HCT116 (cell line): ENCODE data around the gene DRC7. TPM values are rescaled to one million over a fixed set of nuclear protein-coding genes. Genes with fewer than 3 reads are reported as not detected.

Source experiments
- ATAC-seq: fragments of 200-7000 bp; cut with Tn5 transposase; 2 replicates; pipeline ENCODE4 v1.9.1; 2020; ENCODE audit warnings: mild to moderate bottlenecking, moderate library complexity
- BruUV-seq: library from RNA; stranded (reverse); fragments of 400-500 nt; replicated peaks from 2 replicates; lab custom pipeline; 2021; lab: Mats Ljungman, UMichigan
- CTCF ChIA-PET: fragments of 300-600 bp; sonication (Branson Sonifier 250); formaldehyde crosslinking; loops from one replicate; lab custom pipeline; 2021; ENCODE audit warnings: antibody characterized with exemption; lab: Charles Lee
- POLR2A ChIA-PET: fragments of 300-600, 350-600 bp; sonication (Branson Sonifier 250); formaldehyde crosslinking; loops from one replicate; lab custom pipeline; 2021; ENCODE audit warnings: antibody characterized with exemption; lab: Charles Lee
- RAD21 ChIA-PET, 2 experiments: fragments of 300-600 bp; sonication (Branson Sonifier 250); formaldehyde crosslinking; loops; one replicate each; lab custom pipeline; 2023; ENCODE audit warnings: low total read pairs in 2 of 2; ENCODE audit not compliant: uncharacterized antibody in 2 of 2, unreplicated experiment in 2 of 2, low non-redundant PET in 1 of 2; lab: Charles Lee
- DNase-seq: peaks from one replicate; pipeline ENCODE4 v3.0.0-alpha.2; 2010; ENCODE audit warnings: low read depth, low spot score
- H2AFZ ChIP-seq: fragments of 200-600 bp; shearing (Covaris generic), sonication (generic); 2 replicates; pipeline ENCODE4 v1.6.1; 2017; ENCODE audit warnings: low read depth, mixed run types, mixed read lengths, antibody characterized with exemption, low read length; ENCODE audit not compliant: poor library complexity, severe bottlenecking
- H3K27ac ChIP-seq: 2 replicates; pipeline ENCODE4 v1.5.1; 2012; ENCODE audit warnings: low read depth, low read length
- H3K27me3 ChIP-seq: fragments of 200-600 bp; sonication (generic); 2 replicates; pipeline ENCODE4 v1.6.1; 2016; ENCODE audit warnings: mixed run types, low read length, mixed read lengths; ENCODE audit not compliant: insufficient read depth
- H3K36me3 ChIP-seq, 2 experiments: fragments of 200-500 bp in 1 of 2; fragments of 200-600 bp in 1 of 2; sonication (Bioruptor generic) in 1 of 2; sonication (generic) in 1 of 2; 2 replicates each; pipeline versions ENCODE4 v1.5.1 to v1.6.1; 2014 to 2016; ENCODE audit warnings: low read length in 2 of 2, inconsistent platforms in 1 of 2, mixed read lengths in 1 of 2, mixed run types in 1 of 2; ENCODE audit not compliant: insufficient read depth in 2 of 2, control insufficient read depth in 1 of 2
- H3K4me1 ChIP-seq, 2 experiments: fragments of 200-600 bp in 1 of 2; sonication (generic) in 1 of 2; 2 replicates each; pipeline versions ENCODE4 v1.5.1 to v1.6.1; 2012 to 2017; ENCODE audit warnings: low read length in 2 of 2, inconsistent platforms in 1 of 2, mild to moderate bottlenecking in 1 of 2, mixed read lengths in 1 of 2, mixed run types in 1 of 2, moderate library complexity in 1 of 2; ENCODE audit not compliant: insufficient read depth in 2 of 2, control insufficient read depth in 1 of 2
- H3K4me2 ChIP-seq: fragments of 200-600 bp; sonication (generic); 2 replicates; pipeline ENCODE4 v1.6.1; 2017; ENCODE audit warnings: mixed run types, low read length, mixed read lengths
- H3K4me3 ChIP-seq, 2 experiments: fragments of 200-600 bp in 1 of 2; sonication (generic) in 1 of 2; replicated peaks in 1 of 2; 2 replicates each; pipeline ENCODE4 v1.5.1; 2011 to 2016; ENCODE audit warnings: low read length in 2 of 2, control low read depth in 1 of 2, low read depth in 1 of 2, mild to moderate bottlenecking in 1 of 2, mixed read lengths in 1 of 2, mixed run types in 1 of 2
- H3K79me2 ChIP-seq: fragments of 200-600 bp; sonication (generic); 2 replicates; pipeline ENCODE4 v1.6.1; 2017; ENCODE audit warnings: mild to moderate bottlenecking, mixed run types, low read length, moderate library complexity, mixed read lengths; ENCODE audit not compliant: insufficient read depth
- H3K9ac ChIP-seq: fragments of 200-600 bp; sonication (generic); 2 replicates; pipeline ENCODE4 v1.6.1; 2016; ENCODE audit warnings: low read length, mixed read lengths
- H3K9me2 ChIP-seq: fragments of 200-600 bp; sonication (generic), shearing (Covaris generic); 2 replicates; pipeline ENCODE4 v1.6.1; 2017; ENCODE audit warnings: mixed run types, mild to moderate bottlenecking, moderate library complexity; ENCODE audit not compliant: insufficient read depth
- H3K9me3 ChIP-seq, 2 experiments: fragments of 200-500 bp in 1 of 2; fragments of 200-600 bp in 1 of 2; sonication (Bioruptor generic) in 1 of 2; sonication (generic) in 1 of 2; 2 replicates each; pipeline ENCODE4 v1.6.1; 2014 to 2017; ENCODE audit warnings: low read length in 2 of 2, mixed read lengths in 2 of 2, inconsistent platforms in 1 of 2, low read depth in 1 of 2, mild to moderate bottlenecking in 1 of 2, mixed run types in 1 of 2, moderate library complexity in 1 of 2; ENCODE audit not compliant: control insufficient read depth in 1 of 2, insufficient read depth in 1 of 2
- H4K20me1 ChIP-seq: fragments of 200-600 bp; sonication (generic), shearing (Covaris generic); 2 replicates; pipeline ENCODE4 v1.6.1; 2017; ENCODE audit warnings: mixed run types, mild to moderate bottlenecking, moderate library complexity; ENCODE audit not compliant: insufficient read depth
- CEBPB ChIP-seq: IDR thresholded peaks from 2 replicates; pipeline ENCODE4 v1.6.1; 2012; ENCODE audit warnings: low read depth
- EGR1 ChIP-seq: IDR thresholded peaks from 2 replicates; pipeline ENCODE4 v1.6.1; 2012; ENCODE audit warnings: low read depth
- EZH2 ChIP-seq: fragments of 200-600 bp; sonication (generic); IDR thresholded peaks from 2 replicates; pipeline ENCODE4 v1.6.1; 2017; ENCODE audit warnings: antibody characterized with exemption, mixed run types
- EZH2phosphoT487 ChIP-seq: fragments of 200-600 bp; IDR thresholded peaks from 2 replicates; pipeline ENCODE4 v1.6.1; 2018; ENCODE audit warnings: antibody characterized with exemption, borderline replicate concordance
- FOSL1 ChIP-seq: IDR thresholded peaks from 2 replicates; pipeline ENCODE4 v1.6.1; 2012; ENCODE audit warnings: low read depth
- POLR2A ChIP-seq: IDR thresholded peaks from 2 replicates; pipeline ENCODE4 v1.7.0; 2011; ENCODE audit warnings: borderline replicate concordance; ENCODE audit not compliant: insufficient read depth, insufficient read length; ENCODE audit errors: extremely low read depth
- POLR2AphosphoS5 ChIP-seq: IDR thresholded peaks from 2 replicates; pipeline ENCODE4 v1.6.1; 2011; ENCODE audit warnings: mild to moderate bottlenecking, low read depth, low read length, moderate library complexity
- RAD21 ChIP-seq: IDR thresholded peaks from 2 replicates; pipeline ENCODE4 v1.6.1; 2012; ENCODE audit warnings: low read depth, mild to moderate bottlenecking
- SP1 ChIP-seq: IDR thresholded peaks from 2 replicates; pipeline ENCODE4 v1.6.1; 2012; ENCODE audit warnings: low read depth
- SRF ChIP-seq: IDR thresholded peaks from 2 replicates; pipeline ENCODE4 v1.6.1; 2012; ENCODE audit warnings: low read depth
- TCF7L2 ChIP-seq: IDR thresholded peaks from 2 replicates; pipeline ENCODE4 v1.7.0; 2011; ENCODE audit warnings: borderline replicate concordance, inconsistent platforms; ENCODE audit not compliant: insufficient read depth, insufficient read length; ENCODE audit errors: extremely low read depth
- ZFX ChIP-seq: fragments of 450-650 bp; IDR thresholded peaks from 2 replicates; pipeline ENCODE4 v1.6.1; 2017
- ZNF274 ChIP-seq: fragments of 200-500 bp; sonication (Bioruptor generic); IDR thresholded peaks from 2 replicates; pipeline ENCODE4 v1.6.1; 2014; ENCODE audit warnings: mild to moderate bottlenecking, low read depth, low read length, inconsistent platforms
- intact Hi-C: fragments of 100-400 bp; cut with micrococcal nuclease; formaldehyde crosslinking; loops from 2 replicates; pipeline ENCODE4 v1.10.0; 2022
- total RNA-seq: library from RNA; stranded (reverse); gene quantifications from one replicate; pipeline ENCODE4 v1.2.1, GENCODE V29; 2021; ENCODE audit not compliant: unreplicated experiment
- TF ChIP-seq, protein P1 (sequence below): IDR thresholded peaks from 2 replicates; pipeline ENCODE4 v1.6.1; 2011; ENCODE audit warnings: mild to moderate bottlenecking, low read length, moderate library complexity; ENCODE audit not compliant: insufficient replicate concordance; ENCODE audit errors: extremely low read depth
- TF ChIP-seq, protein P2 (sequence below): IDR thresholded peaks from 2 replicates; pipeline ENCODE4 v1.6.1; 2012

The DRC7 gene
- total RNA-seq, 1 experiment from 2014 or later, result 0.91 TPM

DNA sequence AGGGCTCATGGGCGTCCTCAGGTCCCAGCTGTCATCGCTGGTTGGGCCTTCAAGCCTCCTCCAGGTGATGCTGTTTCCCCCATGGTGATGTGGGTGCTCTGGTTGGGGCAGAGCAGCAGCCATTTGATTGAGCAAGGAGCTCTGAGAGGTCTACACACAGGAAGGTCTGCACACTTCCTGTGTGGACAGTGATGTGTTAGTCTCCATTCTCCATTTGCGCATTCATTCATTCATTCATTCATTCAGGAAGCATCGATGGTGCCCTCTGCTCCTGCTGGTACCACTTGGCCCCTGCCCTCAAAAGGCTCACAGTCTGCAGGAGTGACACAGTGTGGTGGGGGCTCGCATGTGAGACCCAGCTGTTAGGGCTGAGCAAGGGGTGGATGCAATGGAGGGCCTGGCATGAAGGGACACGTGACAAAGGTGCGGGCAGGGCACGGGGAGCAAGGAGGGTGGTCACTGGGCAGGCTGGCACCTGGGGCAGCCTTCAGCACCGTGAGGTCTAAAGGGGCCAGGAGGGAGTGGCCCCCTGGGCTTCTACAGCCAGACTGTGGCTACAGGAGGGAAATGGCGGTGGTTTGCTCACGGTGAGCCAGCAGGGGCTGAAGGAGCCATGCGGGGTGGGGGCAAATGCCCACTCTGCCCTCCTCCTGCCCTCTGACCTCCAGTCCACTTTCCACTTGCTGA, 25.0 kb upstream of the DRC7 start:
- no peak overlapping the region for H3K4me3 ChIP-seq
- TF ChIP-seq POLR2AphosphoS5, result no peak
- no peak for TF ChIP-seq EGR1
- TF ChIP-seq CEBPB, result no peak
- no peak for TF ChIP-seq SP1
- no peak for TF ChIP-seq RAD21
- TF ChIP-seq, protein P1, sequence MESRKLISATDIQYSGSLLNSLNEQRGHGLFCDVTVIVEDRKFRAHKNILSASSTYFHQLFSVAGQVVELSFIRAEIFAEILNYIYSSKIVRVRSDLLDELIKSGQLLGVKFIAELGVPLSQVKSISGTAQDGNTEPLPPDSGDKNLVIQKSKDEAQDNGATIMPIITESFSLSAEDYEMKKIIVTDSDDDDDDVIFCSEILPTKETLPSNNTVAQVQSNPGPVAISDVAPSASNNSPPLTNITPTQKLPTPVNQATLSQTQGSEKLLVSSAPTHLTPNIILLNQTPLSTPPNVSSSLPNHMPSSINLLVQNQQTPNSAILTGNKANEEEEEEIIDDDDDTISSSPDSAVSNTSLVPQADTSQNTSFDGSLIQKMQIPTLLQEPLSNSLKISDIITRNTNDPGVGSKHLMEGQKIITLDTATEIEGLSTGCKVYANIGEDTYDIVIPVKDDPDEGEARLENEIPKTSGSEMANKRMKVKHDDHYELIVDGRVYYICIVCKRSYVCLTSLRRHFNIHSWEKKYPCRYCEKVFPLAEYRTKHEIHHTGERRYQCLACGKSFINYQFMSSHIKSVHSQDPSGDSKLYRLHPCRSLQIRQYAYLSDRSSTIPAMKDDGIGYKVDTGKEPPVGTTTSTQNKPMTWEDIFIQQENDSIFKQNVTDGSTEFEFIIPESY, result no peak
- TF ChIP-seq ZNF274, result no peak
- TF ChIP-seq ZFX, result no peak
- TF ChIP-seq SRF, result no peak
- no peak for TF ChIP-seq EZH2phosphoT487
- no peak for TF ChIP-seq POLR2A
- TF ChIP-seq FOSL1, result no peak
- no peak for TF ChIP-seq EZH2
- TF ChIP-seq TCF7L2, result no peak
- TF ChIP-seq, protein P2, sequence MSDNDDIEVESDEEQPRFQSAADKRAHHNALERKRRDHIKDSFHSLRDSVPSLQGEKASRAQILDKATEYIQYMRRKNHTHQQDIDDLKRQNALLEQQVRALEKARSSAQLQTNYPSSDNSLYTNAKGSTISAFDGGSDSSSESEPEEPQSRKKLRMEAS, result no peak
- TF ChIP-seq, all 23 proteins: peak for 0
- Histone ChIP-seq H3K4me2 (no peak overlapping the region), H3K9me2 (no peaks in the 10 kb centered on the region), H3K9me3 (no peaks in the 10 kb centered on the region), H3K79me2 (no peaks in the 10 kb centered on the region), H2AFZ (no peak overlapping the region), H3K4me1 (peaks cover 10 to 24% of the 10 kb centered on the region in 2 experiments), H3K27me3 (peaks cover 6% of the 10 kb centered on the region; the same call in 1 of the 2 replicates), H3K27ac (no peak overlapping the region), H3K9ac (no peak overlapping the region), H4K20me1 (no peaks in the 10 kb centered on the region), H3K36me3 (no peaks in the 10 kb centered on the region)
- RAD21 ChIA-PET, result no interaction called here
- DNase-seq (no peak), ATAC-seq (no peak)
- CTCF ChIA-PET, result no interaction called here
- POLR2A ChIA-PET, result no interaction called here
- no TSS peak for BruUV-seq
- intact Hi-C loops, result no loop called here
